Duodenal mucosa (tissue), 2 donors: Measurements from ENCODE around the gene DMTF1.

Experiments used
- H3K27ac ChIP-seq: one replicate; pipeline ENCODE4 v1.7.0; 2013; ENCODE audit warnings: low read depth, low read length
- H3K27me3 ChIP-seq, 2 donors: one replicate each; pipeline ENCODE4 v1.7.0; 2013; ENCODE audit warnings: low read length in 2 of 2, control low read depth in 1 of 2; ENCODE audit not compliant: insufficient read depth in 2 of 2, control insufficient read depth in 1 of 2
- H3K36me3 ChIP-seq, 2 donors: one replicate each; pipeline ENCODE4 v1.7.0; 2013; ENCODE audit warnings: low read length in 2 of 2, control low read depth in 1 of 2; ENCODE audit not compliant: insufficient read depth in 2 of 2, control insufficient read depth in 1 of 2
- H3K4me1 ChIP-seq, 2 donors: one replicate each; pipeline ENCODE4 v1.7.0; 2013; ENCODE audit warnings: low read length in 2 of 2, control low read depth in 1 of 2; ENCODE audit not compliant: insufficient read depth in 2 of 2, control insufficient read depth in 1 of 2
- H3K4me3 ChIP-seq, 2 donors: one replicate each; pipeline ENCODE4 v1.7.0; 2013; ENCODE audit warnings: low read length in 2 of 2, low read depth in 1 of 2
- H3K9ac ChIP-seq, 2 donors: one replicate each; pipeline ENCODE4 v1.7.0; 2013; ENCODE audit warnings: low read length in 2 of 2, low read depth in 1 of 2
- H3K9me3 ChIP-seq, 2 donors: one replicate each; pipeline ENCODE4 v1.7.0; 2013; ENCODE audit warnings: low read length in 2 of 2, control low read depth in 1 of 2; ENCODE audit not compliant: control insufficient read depth in 1 of 2

Gene DMTF1

DNA sequence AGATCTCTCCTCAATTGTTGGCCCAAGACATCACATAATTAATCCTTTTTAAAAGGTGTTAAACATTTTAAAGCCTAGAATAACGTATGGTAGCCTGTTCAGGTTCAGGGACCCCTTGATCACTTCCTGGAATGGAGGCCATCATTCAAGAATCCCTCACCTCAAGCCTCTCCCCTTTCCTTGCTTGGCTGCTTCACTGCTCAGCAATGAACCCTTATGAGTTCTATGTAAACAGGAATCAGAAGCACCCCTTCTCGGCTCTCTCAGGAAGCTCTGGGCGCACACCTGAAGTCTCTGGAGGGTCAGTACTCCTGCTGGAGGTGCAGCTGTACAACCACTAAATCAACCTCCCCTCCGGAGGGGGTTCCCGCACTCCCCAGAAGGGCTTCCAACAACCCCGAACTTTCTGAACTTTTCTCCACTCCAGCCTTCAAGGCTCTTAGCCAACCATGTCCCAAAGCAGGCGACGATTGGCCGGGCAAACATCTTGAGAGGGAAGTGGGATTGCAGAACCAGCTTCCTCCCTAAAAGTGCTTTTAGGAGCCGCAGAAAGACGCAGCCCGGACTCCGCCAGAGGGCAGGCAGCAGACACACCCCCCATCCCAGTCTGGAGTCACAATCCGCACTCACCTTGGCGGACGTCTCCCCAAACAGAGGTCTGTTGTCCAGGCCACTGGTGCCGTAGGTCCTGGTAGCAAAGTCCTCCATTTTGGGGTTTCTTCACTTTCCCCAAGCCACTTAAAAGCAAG is 66.7 kb downstream of the DMTF1 start:
- H3K4me3 ChIP-seq = peak overlapping the region; percentile 86 to 97
- H3K9me3 ChIP-seq = no peaks in the 10 kb centered on the region
- peaks cover 0 to 3% of the 10 kb centered on the region in 2 donors for H3K36me3 ChIP-seq
- H3K9ac ChIP-seq = peak overlapping the region; percentile 72 to 93
- peaks cover 28 to 35% of the 10 kb centered on the region in 2 donors for H3K4me1 ChIP-seq
- H3K27ac ChIP-seq = peak overlapping the region; percentile 81
- peaks cover 0 to 5% of the 10 kb centered on the region in 2 donors for H3K27me3 ChIP-seq

GRCh38 chr7:87219545-87220025 is 67.3 kb downstream of the DMTF1 start, which contains the start of gene TMEM243:
TMEM243 (minus strand) TSS chr7:87219732; CDS start chr7:87219503, 229 bp downstream.
- Histone ChIP-seq H3K4me3 (peak within 1 kb of the TSS; percentile 86 to 97), H3K36me3 (peaks cover 0 to 3% of the 10 kb centered on the region in 2 donors), H3K27me3 (peaks cover 0 to 5% of the 10 kb centered on the region in 2 donors), H3K9me3 (no peaks in the 10 kb centered on the region), H3K4me1 (peaks cover 22 to 29% of the 10 kb centered on the region in 2 donors), H3K9ac (peak within 1 kb of the TSS; percentile 72 to 93), H3K27ac (peak within 1 kb of the TSS; percentile 81)

GRCh38 chr7:87220026-87220733 is 67.9 kb downstream of the DMTF1 start:
- peak overlapping the region; percentile 78 for H3K27ac ChIP-seq
- H3K27me3 ChIP-seq = peaks cover 0 to 5% of the 10 kb centered on the region in 2 donors
- peaks cover 0 to 3% of the 10 kb centered on the region in 2 donors for H3K36me3 ChIP-seq
- H3K9ac ChIP-seq = peak overlapping the region; percentile 72 to 93
- peak overlapping the region; percentile 86 to 97 for H3K4me3 ChIP-seq
- H3K4me1 ChIP-seq = peaks cover 21 to 29% of the 10 kb centered on the region in 2 donors
- no peaks in the 10 kb centered on the region for H3K9me3 ChIP-seq

GRCh38 chr7:87220734-87221215 is 68.5 kb downstream of the DMTF1 start:
- no peak overlapping the region for H3K27ac ChIP-seq
- peaks cover 21 to 29% of the 10 kb centered on the region in 2 donors for H3K4me1 ChIP-seq
- H3K9me3 ChIP-seq = no peaks in the 10 kb centered on the region
- peak overlapping the region; percentile 86 to 97 for H3K4me3 ChIP-seq
- H3K9ac ChIP-seq = peak overlapping the region; percentile 72 to 93
- H3K27me3 ChIP-seq = peaks cover 0 to 5% of the 10 kb centered on the region in 2 donors
- H3K36me3 ChIP-seq = peaks cover 0 to 3% of the 10 kb centered on the region in 2 donors

- H3K9me3 ChIP-seq = no peaks in the 10 kb centered on the region
Measured at GRCh38 chr7:87223666-87224065, 71.4 kb downstream of the DMTF1 start.

DNA sequence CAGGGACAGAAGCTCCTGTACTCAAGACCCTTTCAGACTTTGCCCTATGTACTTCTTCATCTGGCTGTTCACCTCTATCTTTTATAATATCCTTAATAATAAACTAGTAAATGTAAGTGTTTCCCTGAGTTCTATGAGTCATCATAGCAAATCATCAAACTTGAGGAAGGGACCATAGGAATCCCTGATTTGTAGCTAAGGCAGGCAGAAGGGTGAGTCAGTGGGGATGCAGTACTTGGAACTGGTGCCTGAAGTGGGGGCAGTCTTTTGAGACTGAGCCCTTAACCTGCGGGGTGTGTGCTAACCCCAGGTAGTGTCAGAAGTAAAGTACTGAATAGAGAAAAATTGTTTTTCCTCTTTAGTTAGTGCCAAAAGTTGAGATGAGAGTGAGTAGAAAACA is 73.4 kb downstream of the DMTF1 start:
- no peak overlapping the region for H3K4me3 ChIP-seq
- H3K36me3 ChIP-seq = no peaks in the 10 kb centered on the region
- H3K27ac ChIP-seq = no peak overlapping the region

More at GRCh38 chr7:87223666-87224065, 71.4 kb downstream of the DMTF1 start:
- no peaks in the 10 kb centered on the region for H3K36me3 ChIP-seq
- H3K4me1 ChIP-seq = peaks cover 8 to 9% of the 10 kb centered on the region in 2 donors
- H3K9ac ChIP-seq = no peak overlapping the region
- no peak overlapping the region for H3K27ac ChIP-seq
- H3K27me3 ChIP-seq = peaks cover 0 to 5% of the 10 kb centered on the region in 2 donors
- H3K4me3 ChIP-seq = no peak overlapping the region

DNA sequence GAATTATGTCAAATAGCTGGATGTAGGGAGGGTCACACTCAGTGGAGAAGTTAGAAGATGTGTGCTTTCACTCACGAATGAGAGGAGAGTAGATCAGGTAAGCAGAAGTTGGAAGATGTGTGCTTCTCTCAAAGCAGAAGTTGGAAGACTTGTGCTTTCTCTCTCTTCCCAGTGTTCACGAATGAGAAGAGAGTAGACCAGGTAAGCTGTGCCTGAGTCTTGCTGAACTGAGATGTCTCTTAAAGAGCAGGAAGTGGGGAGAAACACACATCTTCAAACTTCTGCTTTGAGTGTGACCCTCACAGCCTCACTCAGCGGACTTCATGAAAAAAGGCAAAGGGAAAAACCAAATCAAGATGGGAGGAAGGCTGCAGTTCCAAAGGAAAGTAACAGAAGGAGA is 74.2 kb downstream of the DMTF1 start:
- no peaks in the 10 kb centered on the region for H3K9me3 ChIP-seq
- no peak overlapping the region for H3K4me3 ChIP-seq

More for the DNA sequence above, 73.4 kb downstream of the DMTF1 start:
- Histone ChIP-seq H3K27me3 (peaks cover 0 to 5% of the 10 kb centered on the region in 2 donors), H3K9ac (no peak overlapping the region), H3K9me3 (no peaks in the 10 kb centered on the region), H3K4me1 (peaks cover 6 to 7% of the 10 kb centered on the region in 2 donors)

GRCh38 chr7:87231258-87231657 is 79.0 kb downstream of the DMTF1 start:
- Histone ChIP-seq H3K9ac (no peak overlapping the region), H3K36me3 (no peaks in the 10 kb centered on the region), H3K27ac (no peak overlapping the region), H3K4me3 (no peak overlapping the region), H3K9me3 (no peaks in the 10 kb centered on the region), H3K27me3 (no peaks in the 10 kb centered on the region), H3K4me1 (no peaks in the 10 kb centered on the region)

More for the DNA sequence above, 74.2 kb downstream of the DMTF1 start:
- H3K27ac ChIP-seq = no peak overlapping the region
- H3K27me3 ChIP-seq = peaks cover 0 to 5% of the 10 kb centered on the region in 2 donors
- H3K4me1 ChIP-seq = no peaks in the 10 kb centered on the region
- H3K36me3 ChIP-seq = no peaks in the 10 kb centered on the region
- no peak overlapping the region for H3K9ac ChIP-seq

- no peak overlapping the region for H3K9ac ChIP-seq
- no peak overlapping the region for H3K27ac ChIP-seq
- no peak overlapping the region for H3K4me3 ChIP-seq
- H3K27me3 ChIP-seq = no peaks in the 10 kb centered on the region
- H3K36me3 ChIP-seq = no peaks in the 10 kb centered on the region
- no peaks in the 10 kb centered on the region for H3K9me3 ChIP-seq
- H3K4me1 ChIP-seq = no peaks in the 10 kb centered on the region
Measured at GRCh38 chr7:87231711-87232110, 79.5 kb downstream of the DMTF1 start.

GRCh38 chr7:87234949-87235348 is 82.7 kb downstream of the DMTF1 start:
- Histone ChIP-seq H3K36me3 (no peaks in the 10 kb centered on the region), H3K4me3 (no peak overlapping the region), H3K9me3 (no peaks in the 10 kb centered on the region), H3K27me3 (no peaks in the 10 kb centered on the region), H3K4me1 (no peaks in the 10 kb centered on the region), H3K27ac (no peak overlapping the region), H3K9ac (no peak overlapping the region)
